SU-DHL-6 (cell line): ENCODE data around the gene GNPTG.

Experiments used
- EZH2phosphoT487 ChIP-seq: fragments of 200-600 bp; sonication (generic), shearing (Covaris generic); conservative IDR thresholded peaks from 2 replicates; pipeline ENCODE4 v1.6.1; 2018; ENCODE audit warnings: mild to moderate bottlenecking, antibody characterized with exemption, low read length, moderate library complexity, mixed read lengths
- TF ChIP-seq, protein P1 (sequence below): fragments of 200-600 bp; sonication (generic); IDR thresholded peaks from one replicate; pipeline ENCODE4 v1.5.1; 2017; ENCODE audit warnings: antibody characterized with exemption, mild to moderate bottlenecking, low read length, moderate library complexity; ENCODE audit not compliant: insufficient read depth, poor library complexity, severe bottlenecking

DNA sequence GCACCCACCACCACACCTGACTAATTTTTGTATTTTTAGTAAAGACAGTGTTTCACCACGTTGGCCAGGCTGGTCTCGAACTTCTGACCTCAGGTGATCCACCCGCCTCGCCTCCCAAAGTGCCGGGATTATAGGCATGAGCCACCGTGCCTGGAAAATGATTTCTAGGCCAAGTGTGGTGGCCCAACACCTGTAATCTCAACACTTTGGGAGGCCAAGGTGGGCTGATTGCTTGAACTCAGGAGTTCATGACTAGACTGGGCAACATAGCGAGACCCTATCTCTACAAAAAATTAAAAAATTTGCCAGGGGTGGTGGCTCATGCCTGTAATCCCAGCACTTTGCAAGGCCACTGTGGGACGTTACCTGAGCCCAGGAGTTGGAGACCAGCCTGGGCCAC is 29.3 kb upstream of the GNPTG start:
- TF ChIP-seq, protein P1, sequence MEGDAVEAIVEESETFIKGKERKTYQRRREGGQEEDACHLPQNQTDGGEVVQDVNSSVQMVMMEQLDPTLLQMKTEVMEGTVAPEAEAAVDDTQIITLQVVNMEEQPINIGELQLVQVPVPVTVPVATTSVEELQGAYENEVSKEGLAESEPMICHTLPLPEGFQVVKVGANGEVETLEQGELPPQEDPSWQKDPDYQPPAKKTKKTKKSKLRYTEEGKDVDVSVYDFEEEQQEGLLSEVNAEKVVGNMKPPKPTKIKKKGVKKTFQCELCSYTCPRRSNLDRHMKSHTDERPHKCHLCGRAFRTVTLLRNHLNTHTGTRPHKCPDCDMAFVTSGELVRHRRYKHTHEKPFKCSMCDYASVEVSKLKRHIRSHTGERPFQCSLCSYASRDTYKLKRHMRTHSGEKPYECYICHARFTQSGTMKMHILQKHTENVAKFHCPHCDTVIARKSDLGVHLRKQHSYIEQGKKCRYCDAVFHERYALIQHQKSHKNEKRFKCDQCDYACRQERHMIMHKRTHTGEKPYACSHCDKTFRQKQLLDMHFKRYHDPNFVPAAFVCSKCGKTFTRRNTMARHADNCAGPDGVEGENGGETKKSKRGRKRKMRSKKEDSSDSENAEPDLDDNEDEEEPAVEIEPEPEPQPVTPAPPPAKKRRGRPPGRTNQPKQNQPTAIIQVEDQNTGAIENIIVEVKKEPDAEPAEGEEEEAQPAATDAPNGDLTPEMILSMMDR: no peak
- TF ChIP-seq EZH2phosphoT487: no peak
